HFF-Myc (cell line): ENCODE data around the gene CNNM1.

Experiments used
- DNase-seq: peaks from one replicate; pipeline ENCODE4 v3.0.0-alpha.2; 2011; ENCODE audit warnings: low read depth; ENCODE audit errors: extremely low read depth
- H3K4me3 ChIP-seq: replicated peaks from 2 replicates; pipeline ENCODE4 v1.5.1; 2011; ENCODE audit warnings: low read depth, mild to moderate bottlenecking, control low read depth, low read length
- TF ChIP-seq, protein P1 (sequence below): IDR thresholded peaks from 2 replicates; pipeline ENCODE4 v1.5.1; 2012; ENCODE audit warnings: mild to moderate bottlenecking, low read depth, low read length, control low read depth; ENCODE audit errors: missing control alignments

Gene CNNM1

DNA sequence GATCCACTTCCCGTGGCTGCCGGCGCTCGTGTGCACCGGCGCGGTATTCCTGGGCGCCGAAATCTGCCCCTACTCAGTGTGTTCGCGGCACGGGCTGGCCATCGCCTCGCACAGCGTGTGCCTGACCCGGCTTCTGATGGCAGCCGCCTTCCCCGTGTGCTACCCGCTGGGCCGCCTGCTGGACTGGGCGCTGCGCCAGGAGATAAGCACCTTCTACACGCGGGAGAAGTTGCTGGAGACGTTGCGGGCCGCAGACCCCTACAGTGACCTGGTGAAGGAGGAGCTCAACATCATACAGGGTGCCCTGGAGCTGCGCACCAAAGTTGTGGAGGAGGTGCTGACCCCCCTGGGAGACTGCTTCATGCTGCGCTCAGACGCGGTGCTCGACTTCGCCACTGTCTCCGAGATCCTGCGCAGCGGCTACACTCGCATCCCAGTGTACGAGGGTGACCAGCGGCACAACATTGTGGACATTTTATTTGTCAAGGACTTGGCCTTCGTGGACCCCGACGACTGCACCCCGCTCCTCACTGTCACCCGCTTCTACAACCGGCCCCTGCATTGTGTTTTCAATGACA, 1.3 kb downstream of the CNNM1 start:
- peak overlapping the region; percentile 71 for H3K4me3 ChIP-seq
- TF ChIP-seq, protein P1, sequence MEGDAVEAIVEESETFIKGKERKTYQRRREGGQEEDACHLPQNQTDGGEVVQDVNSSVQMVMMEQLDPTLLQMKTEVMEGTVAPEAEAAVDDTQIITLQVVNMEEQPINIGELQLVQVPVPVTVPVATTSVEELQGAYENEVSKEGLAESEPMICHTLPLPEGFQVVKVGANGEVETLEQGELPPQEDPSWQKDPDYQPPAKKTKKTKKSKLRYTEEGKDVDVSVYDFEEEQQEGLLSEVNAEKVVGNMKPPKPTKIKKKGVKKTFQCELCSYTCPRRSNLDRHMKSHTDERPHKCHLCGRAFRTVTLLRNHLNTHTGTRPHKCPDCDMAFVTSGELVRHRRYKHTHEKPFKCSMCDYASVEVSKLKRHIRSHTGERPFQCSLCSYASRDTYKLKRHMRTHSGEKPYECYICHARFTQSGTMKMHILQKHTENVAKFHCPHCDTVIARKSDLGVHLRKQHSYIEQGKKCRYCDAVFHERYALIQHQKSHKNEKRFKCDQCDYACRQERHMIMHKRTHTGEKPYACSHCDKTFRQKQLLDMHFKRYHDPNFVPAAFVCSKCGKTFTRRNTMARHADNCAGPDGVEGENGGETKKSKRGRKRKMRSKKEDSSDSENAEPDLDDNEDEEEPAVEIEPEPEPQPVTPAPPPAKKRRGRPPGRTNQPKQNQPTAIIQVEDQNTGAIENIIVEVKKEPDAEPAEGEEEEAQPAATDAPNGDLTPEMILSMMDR = no peak
- DNase-seq = no peak

DNA sequence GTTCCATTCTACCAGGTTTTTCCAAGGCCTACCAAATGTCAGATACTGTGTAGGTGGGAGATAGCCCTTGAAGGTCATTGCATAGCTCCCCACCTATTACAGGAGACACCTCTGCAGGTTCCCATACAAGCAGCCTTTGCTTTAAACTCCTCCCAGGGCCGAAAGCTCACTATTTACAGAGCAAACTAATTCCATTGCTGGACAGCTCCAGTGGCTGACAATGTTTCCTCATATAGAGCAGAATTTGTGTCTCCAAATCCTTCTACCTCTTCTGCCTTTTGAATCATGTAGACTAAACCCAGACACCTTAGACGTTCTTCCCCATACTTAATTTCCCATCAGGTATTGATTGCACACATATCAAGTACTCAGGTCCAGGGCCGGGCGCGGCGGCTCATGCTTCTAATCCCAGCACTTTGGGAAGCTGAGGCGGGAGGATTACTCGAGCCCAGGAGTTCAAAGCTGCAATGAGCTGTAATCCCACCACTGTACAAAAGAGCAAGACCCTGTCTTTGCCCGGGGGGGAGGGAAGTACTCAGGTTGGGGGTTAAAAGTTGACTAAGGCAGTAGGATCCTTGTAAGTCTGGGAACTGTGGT, 2.1 kb downstream of the CNNM1 start:
- peak overlapping the region; percentile 71 for H3K4me3 ChIP-seq
- TF ChIP-seq, protein P1 = no peak
- DNase-seq = peak; percentile 4

DNA sequence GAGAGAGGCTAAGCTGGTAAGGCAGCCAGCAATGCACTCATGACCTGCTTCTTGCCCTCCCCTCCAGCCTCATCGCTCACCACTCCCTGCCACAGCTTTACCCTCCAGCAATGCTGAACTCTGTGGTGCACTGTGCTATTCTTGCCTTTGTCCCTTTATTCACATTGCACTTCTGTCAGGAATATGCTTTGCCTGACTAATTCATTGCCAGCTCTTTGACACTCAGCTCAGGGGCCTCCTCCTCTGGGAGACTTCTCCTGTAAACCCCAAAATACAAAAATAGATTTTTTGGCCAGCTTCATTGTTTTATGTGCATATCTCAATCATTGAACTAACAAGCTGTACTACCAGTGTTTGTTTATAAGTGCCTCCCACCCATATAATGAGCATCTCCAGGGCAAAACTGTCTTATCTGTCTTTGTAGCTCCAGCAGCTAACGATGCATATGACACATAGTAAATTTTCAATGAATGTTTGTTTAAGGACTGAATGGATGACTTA, 8.2 kb downstream of the CNNM1 start:
- no peak for DNase-seq
- TF ChIP-seq, protein P1 = no peak
- no peak overlapping the region for H3K4me3 ChIP-seq

DNA sequence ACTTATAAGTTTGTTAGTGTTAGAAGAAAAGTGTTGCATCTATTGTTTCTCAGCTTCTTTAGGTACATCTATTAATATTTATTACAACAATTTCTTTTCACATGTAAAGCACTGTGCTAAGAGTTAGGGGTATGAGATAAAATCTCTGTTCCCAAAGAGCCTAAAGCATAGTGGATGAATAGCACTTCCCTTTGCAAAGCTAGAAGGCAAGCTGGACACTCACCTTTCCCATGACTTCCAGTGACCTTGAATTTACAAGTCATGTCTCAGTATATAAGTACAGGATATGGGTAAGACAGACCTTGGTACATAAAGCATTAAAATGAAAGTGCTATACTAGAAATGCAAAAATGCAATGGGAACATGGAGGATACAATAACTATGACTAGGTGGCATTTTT, 8.7 kb downstream of the CNNM1 start:
- TF ChIP-seq, protein P1 = no peak
- H3K4me3 ChIP-seq = no peak overlapping the region
- DNase-seq = no peak

DNA sequence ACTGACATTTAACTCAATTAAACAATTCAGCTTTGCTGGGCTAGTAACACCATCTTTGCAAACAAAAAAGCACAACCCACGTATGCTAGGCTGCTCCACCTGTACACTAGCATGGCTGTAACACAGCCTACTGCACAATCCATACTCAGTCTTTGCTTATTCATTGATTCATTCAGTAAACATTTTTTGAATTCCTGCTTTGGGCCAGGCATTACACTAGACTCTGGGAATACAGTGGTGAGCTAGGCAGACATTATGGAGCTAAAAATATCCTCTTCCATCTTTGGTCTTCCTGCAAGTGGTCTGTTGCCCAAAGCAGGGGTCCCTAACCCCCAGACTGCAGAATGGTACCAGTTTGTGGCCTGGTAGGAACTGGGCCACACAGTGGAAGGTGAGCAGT, 9.9 kb downstream of the CNNM1 start:
- TF ChIP-seq, protein P1 = no peak
- no peak overlapping the region for H3K4me3 ChIP-seq
- no peak for DNase-seq

DNA sequence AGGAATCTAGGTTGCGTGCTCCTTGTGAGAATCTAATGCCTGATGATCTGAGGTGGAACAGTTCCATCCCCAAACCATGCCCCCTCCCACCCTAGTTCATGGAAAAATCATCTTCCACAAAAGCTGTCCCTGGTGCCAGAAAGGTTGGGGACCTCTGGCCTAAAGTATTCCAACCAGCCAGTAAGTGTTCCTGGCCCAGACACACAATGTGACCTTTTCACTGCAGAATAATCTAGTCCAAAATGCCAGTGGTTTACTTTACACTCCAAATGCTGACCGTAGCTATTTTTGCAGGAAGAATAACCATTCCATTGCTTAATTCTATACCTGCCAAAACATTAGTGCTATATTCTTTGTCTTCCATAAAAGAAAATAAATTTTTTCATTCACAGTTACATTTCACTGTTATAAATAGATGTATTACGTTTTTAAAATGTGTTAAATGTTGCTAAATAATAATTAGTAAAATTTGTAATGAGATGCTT, 10.4 kb downstream of the CNNM1 start:
- no peak for DNase-seq
- TF ChIP-seq, protein P1 = no peak

More for the DNA sequence above, 10.4 kb downstream of the CNNM1 start:
- no peak overlapping the region for H3K4me3 ChIP-seq
